GM12878 (cell line): Measurements from ENCODE around the gene HSPA2. TPM values are rescaled to one million over a fixed set of nuclear protein-coding genes. Genes with fewer than 3 reads are reported as not detected.

Source experiments
- BHLHE40 ChIP-seq, 2 experiments: fragments of 450-650 bp in 1 of 2; IDR thresholded peaks; 2 replicates each; pipeline ENCODE4 v1.6.1; 2011 to 2017; ENCODE audit warnings: low read depth in 2 of 2, borderline replicate concordance in 1 of 2, improper control_type of control experiment in 1 of 2, low read length in 1 of 2, mild to moderate bottlenecking in 1 of 2
- CBX3 ChIP-seq: fragments of 200-600 bp; sonication (generic); IDR thresholded peaks from 2 replicates; pipeline ENCODE4 v1.6.1; 2016; ENCODE audit warnings: low read depth, borderline replicate concordance
- CHD1 ChIP-seq: IDR thresholded peaks from 2 replicates; pipeline ENCODE4 v1.6.1; 2012; ENCODE audit warnings: low read depth, low read length, improper control_type of control experiment
- EGR1 ChIP-seq, 2 experiments: IDR thresholded peaks; 1 replicate in 1 of 2; 2 replicates in 1 of 2; pipeline ENCODE4 v1.6.1; 2011 to 2012; ENCODE audit warnings: low read depth in 2 of 2, low read length in 2 of 2, borderline replicate concordance in 1 of 2, mild to moderate bottlenecking in 1 of 2, moderate library complexity in 1 of 2
- EZH2 ChIP-seq: IDR thresholded peaks from 2 replicates; pipeline ENCODE4 v1.6.1; 2012; ENCODE audit warnings: low read depth, mild to moderate bottlenecking, control low read depth, inconsistent platforms, low read length, borderline replicate concordance; ENCODE audit not compliant: control insufficient read depth
- FOXK2 ChIP-seq: fragments of 450-650 bp; IDR thresholded peaks from 2 replicates; pipeline ENCODE4 v1.6.1; 2017; ENCODE audit warnings: mild to moderate bottlenecking, moderate library complexity
- FOXM1 ChIP-seq: IDR thresholded peaks from 2 replicates; pipeline ENCODE4 v1.6.1; 2012; ENCODE audit warnings: low read depth, mild to moderate bottlenecking, inconsistent platforms, low read length, moderate library complexity
- HDAC2 ChIP-seq: fragments of 200-600 bp; sonication (generic); IDR thresholded peaks from 2 replicates; pipeline ENCODE4 v1.6.1; 2017
- IKZF1 ChIP-seq: fragments of 450-650 bp; conservative IDR thresholded peaks from 2 replicates; pipeline ENCODE4 v1.6.1; 2017; ENCODE audit warnings: antibody characterized with exemption, mild to moderate bottlenecking
- MEF2A ChIP-seq: IDR thresholded peaks from 2 replicates; pipeline ENCODE4 v1.6.1; 2011; ENCODE audit warnings: low read depth, mild to moderate bottlenecking, low read length, moderate library complexity; ENCODE audit not compliant: insufficient read depth
- NFYA ChIP-seq: IDR thresholded peaks from 2 replicates; pipeline ENCODE4 v1.6.1; 2011; ENCODE audit warnings: low read depth, mild to moderate bottlenecking, low read length, improper control_type of control experiment, borderline replicate concordance
- NRF1 ChIP-seq: conservative IDR thresholded peaks from 2 replicates; pipeline ENCODE4 v1.6.1; 2011; ENCODE audit warnings: mild to moderate bottlenecking, low read depth, low read length, improper control_type of control experiment
- SIN3A ChIP-seq: IDR thresholded peaks from 2 replicates; pipeline ENCODE4 v1.6.1; 2012; ENCODE audit warnings: low read depth, low read length, improper control_type of control experiment
- SMAD1 ChIP-seq: fragments of 450-650 bp; IDR thresholded peaks from 2 replicates; pipeline ENCODE4 v1.6.1; 2018; ENCODE audit warnings: mild to moderate bottlenecking, low read depth; ENCODE audit not compliant: partially characterized antibody
- TAF1 ChIP-seq: IDR thresholded peaks from 2 replicates; pipeline ENCODE4 v1.6.1; 2011; ENCODE audit warnings: mild to moderate bottlenecking, low read depth, low read length, borderline replicate concordance
- YY1 ChIP-seq: IDR thresholded peaks from 2 replicates; pipeline ENCODE4 v1.6.1; 2011; ENCODE audit warnings: low read depth, mild to moderate bottlenecking, low read length
- ZBED1 ChIP-seq: IDR thresholded peaks from 2 replicates; pipeline ENCODE4 v1.6.1; 2016; ENCODE audit warnings: borderline replicate concordance
- ZSCAN29 ChIP-seq: fragments of 450-650 bp; IDR thresholded peaks from 2 replicates; pipeline ENCODE4 v1.6.1; 2017; ENCODE audit warnings: mild to moderate bottlenecking, moderate library complexity
- polyA plus RNA-seq, 11 experiments: library from polyadenylated mRNA; depleted of rRNA in 4 of 11; unstranded in 6 of 11; stranded (reverse) in 5 of 11; fragments of >200 nt; fragmentation: Nextera tagmentation in 4 of 11; fragmentation: Illumina TruSeq in 1 of 11; extraction: Ambion mirVana in 4 of 11; extraction: Trizol in 1 of 11; gene quantifications; 1 replicate in 1 of 11; 2 replicates in 10 of 11; pipeline versions ENCODE4 v1.2.1 to v1.2.3, GENCODE V29; 2011 to 2016; ENCODE audit warnings: inconsistent platforms in 2 of 11, missing spikeins in 2 of 11, low read depth in 1 of 11
- total RNA-seq, 4 experiments: library from RNA; depleted of rRNA in 3 of 4; stranded (reverse); fragments of >200 nt in 3 of 4; fragmentation: Illumina TruSeq in 1 of 4; extraction: Trizol in 1 of 4; gene quantifications; 2 replicates each; pipeline versions ENCODE4 v1.2.1 to v1.2.3, GENCODE V29; 2013 to 2021
- TF ChIP-seq, protein P1 (sequence below): fragments of 450-650 bp; IDR thresholded peaks from 2 replicates; pipeline ENCODE4 v1.6.1; 2016; ENCODE audit warnings: mild to moderate bottlenecking
- TF ChIP-seq, protein P2 (sequence below): IDR thresholded peaks from 2 replicates; pipeline ENCODE4 v1.6.1; 2011; ENCODE audit warnings: low read depth, low read length, improper control_type of control experiment, borderline replicate concordance
- TF ChIP-seq, protein P3 (sequence below): fragments of 450-650 bp; IDR thresholded peaks from 2 replicates; pipeline ENCODE4 v1.6.1; 2017; ENCODE audit warnings: low read depth, mild to moderate bottlenecking, moderate library complexity
- TF ChIP-seq, protein P4 (sequence below): IDR thresholded peaks from 2 replicates; pipeline ENCODE4 v1.6.1; 2011; ENCODE audit warnings: borderline replicate concordance, low read depth, mild to moderate bottlenecking, moderate library complexity, low read length; ENCODE audit not compliant: insufficient read depth, poor library complexity, severe bottlenecking
- TF ChIP-seq, protein P5 (sequence below): fragments of 450-650 bp; IDR thresholded peaks from 2 replicates; pipeline ENCODE4 v1.6.1; 2017; ENCODE audit warnings: mild to moderate bottlenecking

The HSPA2 gene
- total and polyA plus RNA-seq, 10 of the 15 experiments (the other 5 are each of a cell fraction or from before 2014, with no cell fraction given) = 0.02 to 1.2 (median 0.65) TPM

DNA sequence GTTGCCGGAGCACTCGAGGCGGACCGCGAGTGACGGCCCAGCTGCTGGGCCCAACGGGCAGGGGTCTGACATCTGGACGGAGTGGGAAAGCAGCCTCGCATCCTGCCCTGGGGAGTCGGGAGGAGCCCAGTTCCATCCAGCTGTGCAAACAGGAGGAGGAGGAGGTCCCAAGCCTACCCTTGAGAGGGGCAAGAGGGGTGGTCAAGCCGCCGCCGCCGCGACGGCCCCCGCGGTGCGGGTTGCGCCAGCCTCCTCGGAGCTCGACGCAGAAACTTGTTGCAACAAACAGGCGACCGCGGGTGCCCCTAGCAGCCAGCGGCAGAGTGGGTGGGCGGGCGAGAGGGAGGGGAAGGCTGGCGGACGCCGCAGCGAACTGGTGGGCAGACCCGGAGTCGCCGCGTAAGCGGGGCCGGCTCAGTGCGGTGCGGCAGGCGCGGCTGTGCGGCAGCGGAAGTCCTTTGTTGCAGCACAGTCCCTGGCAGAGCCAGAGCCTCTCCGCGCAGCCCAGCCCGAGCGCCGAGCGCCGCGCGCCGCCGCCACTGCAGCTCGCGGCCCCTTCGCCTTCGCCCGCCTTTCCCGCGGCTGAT lies 36.1 kb upstream of the HSPA2 start, which contains the start of gene ZBTB1 (continued):
- TF ChIP-seq CBX3 (no peak), CHD1 (peak; percentile 76; the same call in 1 of the 2 replicates), TAF1 (peak; percentile 68; the same call in 1 of the 2 replicates), EGR1 (IDR thresholded peaks at IDR 0.05; ENCODE audit: borderline replicate concordance in 1 of 2, low read depth in 2 of 2, low read length in 2 of 2) (peak in 1 of 2 experiments; percentile 85; a peak in 2 of 3 replicates), SMAD1 (no peak), ZSCAN29 (no peak), IKZF1 (no peak; the same call in 1 of the 2 replicates), FOXK2 (no peak), EZH2 (no peak), ZBED1 (no peak), FOXM1 (no peak), YY1 (no peak), MEF2A (0 out of 2 replicates have a peak, but pooled peaks have one; percentile 4), NFYA (no peak), HDAC2 (no peak), NRF1 (no peak), SIN3A (0 out of 2 replicates have a peak, but pooled peaks have one; percentile 66), BHLHE40 (IDR thresholded peaks at IDR 0.05; ENCODE audit: borderline replicate concordance in 1 of 2, low read depth in 2 of 2, low read length in 1 of 2) (peak; percentile 18 to 51; a peak in 2 of 4 replicates)
- TF ChIP-seq, protein P1, sequence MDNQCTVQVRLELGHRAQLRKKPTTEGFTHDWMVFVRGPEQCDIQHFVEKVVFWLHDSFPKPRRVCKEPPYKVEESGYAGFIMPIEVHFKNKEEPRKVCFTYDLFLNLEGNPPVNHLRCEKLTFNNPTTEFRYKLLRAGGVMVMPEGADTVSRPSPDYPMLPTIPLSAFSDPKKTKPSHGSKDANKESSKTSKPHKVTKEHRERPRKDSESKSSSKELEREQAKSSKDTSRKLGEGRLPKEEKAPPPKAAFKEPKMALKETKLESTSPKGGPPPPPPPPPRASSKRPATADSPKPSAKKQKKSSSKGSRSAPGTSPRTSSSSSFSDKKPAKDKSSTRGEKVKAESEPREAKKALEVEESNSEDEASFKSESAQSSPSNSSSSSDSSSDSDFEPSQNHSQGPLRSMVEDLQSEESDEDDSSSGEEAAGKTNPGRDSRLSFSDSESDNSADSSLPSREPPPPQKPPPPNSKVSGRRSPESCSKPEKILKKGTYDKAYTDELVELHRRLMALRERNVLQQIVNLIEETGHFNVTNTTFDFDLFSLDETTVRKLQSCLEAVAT = peak; percentile 94
- TF ChIP-seq, protein P2, sequence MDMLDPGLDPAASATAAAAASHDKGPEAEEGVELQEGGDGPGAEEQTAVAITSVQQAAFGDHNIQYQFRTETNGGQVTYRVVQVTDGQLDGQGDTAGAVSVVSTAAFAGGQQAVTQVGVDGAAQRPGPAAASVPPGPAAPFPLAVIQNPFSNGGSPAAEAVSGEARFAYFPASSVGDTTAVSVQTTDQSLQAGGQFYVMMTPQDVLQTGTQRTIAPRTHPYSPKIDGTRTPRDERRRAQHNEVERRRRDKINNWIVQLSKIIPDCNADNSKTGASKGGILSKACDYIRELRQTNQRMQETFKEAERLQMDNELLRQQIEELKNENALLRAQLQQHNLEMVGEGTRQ = no peak
- TF ChIP-seq, protein P3, sequence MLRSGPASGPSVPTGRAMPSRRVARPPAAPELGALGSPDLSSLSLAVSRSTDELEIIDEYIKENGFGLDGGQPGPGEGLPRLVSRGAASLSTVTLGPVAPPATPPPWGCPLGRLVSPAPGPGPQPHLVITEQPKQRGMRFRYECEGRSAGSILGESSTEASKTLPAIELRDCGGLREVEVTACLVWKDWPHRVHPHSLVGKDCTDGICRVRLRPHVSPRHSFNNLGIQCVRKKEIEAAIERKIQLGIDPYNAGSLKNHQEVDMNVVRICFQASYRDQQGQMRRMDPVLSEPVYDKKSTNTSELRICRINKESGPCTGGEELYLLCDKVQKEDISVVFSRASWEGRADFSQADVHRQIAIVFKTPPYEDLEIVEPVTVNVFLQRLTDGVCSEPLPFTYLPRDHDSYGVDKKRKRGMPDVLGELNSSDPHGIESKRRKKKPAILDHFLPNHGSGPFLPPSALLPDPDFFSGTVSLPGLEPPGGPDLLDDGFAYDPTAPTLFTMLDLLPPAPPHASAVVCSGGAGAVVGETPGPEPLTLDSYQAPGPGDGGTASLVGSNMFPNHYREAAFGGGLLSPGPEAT = no peak; the same call in 1 of the 2 replicates
- TF ChIP-seq, protein P4, sequence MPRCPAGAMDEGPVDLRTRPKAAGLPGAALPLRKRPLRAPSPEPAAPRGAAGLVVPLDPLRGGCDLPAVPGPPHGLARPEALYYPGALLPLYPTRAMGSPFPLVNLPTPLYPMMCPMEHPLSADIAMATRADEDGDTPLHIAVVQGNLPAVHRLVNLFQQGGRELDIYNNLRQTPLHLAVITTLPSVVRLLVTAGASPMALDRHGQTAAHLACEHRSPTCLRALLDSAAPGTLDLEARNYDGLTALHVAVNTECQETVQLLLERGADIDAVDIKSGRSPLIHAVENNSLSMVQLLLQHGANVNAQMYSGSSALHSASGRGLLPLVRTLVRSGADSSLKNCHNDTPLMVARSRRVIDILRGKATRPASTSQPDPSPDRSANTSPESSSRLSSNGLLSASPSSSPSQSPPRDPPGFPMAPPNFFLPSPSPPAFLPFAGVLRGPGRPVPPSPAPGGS = no peak
- TF ChIP-seq, protein P5, sequence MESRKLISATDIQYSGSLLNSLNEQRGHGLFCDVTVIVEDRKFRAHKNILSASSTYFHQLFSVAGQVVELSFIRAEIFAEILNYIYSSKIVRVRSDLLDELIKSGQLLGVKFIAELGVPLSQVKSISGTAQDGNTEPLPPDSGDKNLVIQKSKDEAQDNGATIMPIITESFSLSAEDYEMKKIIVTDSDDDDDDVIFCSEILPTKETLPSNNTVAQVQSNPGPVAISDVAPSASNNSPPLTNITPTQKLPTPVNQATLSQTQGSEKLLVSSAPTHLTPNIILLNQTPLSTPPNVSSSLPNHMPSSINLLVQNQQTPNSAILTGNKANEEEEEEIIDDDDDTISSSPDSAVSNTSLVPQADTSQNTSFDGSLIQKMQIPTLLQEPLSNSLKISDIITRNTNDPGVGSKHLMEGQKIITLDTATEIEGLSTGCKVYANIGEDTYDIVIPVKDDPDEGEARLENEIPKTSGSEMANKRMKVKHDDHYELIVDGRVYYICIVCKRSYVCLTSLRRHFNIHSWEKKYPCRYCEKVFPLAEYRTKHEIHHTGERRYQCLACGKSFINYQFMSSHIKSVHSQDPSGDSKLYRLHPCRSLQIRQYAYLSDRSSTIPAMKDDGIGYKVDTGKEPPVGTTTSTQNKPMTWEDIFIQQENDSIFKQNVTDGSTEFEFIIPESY = no peak
